ENCODE data around the gene GRAMD2B. TPM values are rescaled to one million over a fixed set of nuclear protein-coding genes. Genes with fewer than 3 reads are reported as not detected.

The GRAMD2B gene
- total RNA-seq, 2 donors from 2014 or later = 59.3 to 79.5 TPM

DNA sequence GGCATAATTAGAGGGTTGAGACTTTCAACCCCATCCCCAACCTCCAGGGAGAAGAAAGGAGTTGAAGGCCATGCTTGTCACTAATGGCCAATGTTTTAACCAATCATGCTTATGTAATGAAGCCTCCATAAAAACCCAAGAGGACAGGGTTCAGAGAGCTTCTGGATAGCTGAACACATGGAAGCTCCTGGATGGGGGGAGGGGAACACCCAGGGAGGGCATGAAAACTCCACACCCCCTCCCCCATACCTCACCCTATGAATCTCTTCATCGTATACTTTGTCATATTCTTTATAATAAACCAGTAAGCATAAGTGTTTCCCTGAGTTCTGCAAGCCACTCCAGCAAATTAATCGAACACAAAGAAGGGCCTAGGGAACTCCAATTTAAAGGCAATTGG lies 90.1 kb downstream of the GRAMD2B start:
- DNase-seq (ENCODE audit: low spot score) = no peak
- Histone ChIP-seq H3K4me1 (ENCODE audit: control insufficient read depth in 1 of 2, low read depth in 2 of 2) (peaks cover 4 to 39% of the 10 kb centered on the region in 2 donors), H3K27me3 (replicated peaks; ENCODE audit: insufficient read depth) (no peaks in the 10 kb centered on the region), H3K9me3 (no peaks in the 10 kb centered on the region), H3K4me3 (no peak overlapping the region), H3K27ac (no peak overlapping the region), H3K36me3 (no peaks in the 10 kb centered on the region)
- TF ChIP-seq, protein P1, sequence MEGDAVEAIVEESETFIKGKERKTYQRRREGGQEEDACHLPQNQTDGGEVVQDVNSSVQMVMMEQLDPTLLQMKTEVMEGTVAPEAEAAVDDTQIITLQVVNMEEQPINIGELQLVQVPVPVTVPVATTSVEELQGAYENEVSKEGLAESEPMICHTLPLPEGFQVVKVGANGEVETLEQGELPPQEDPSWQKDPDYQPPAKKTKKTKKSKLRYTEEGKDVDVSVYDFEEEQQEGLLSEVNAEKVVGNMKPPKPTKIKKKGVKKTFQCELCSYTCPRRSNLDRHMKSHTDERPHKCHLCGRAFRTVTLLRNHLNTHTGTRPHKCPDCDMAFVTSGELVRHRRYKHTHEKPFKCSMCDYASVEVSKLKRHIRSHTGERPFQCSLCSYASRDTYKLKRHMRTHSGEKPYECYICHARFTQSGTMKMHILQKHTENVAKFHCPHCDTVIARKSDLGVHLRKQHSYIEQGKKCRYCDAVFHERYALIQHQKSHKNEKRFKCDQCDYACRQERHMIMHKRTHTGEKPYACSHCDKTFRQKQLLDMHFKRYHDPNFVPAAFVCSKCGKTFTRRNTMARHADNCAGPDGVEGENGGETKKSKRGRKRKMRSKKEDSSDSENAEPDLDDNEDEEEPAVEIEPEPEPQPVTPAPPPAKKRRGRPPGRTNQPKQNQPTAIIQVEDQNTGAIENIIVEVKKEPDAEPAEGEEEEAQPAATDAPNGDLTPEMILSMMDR (IDR thresholded peaks at IDR 0.05) = no peak
- ATAC-seq (ENCODE audit: insufficient number of reproducible peaks, low FRiP score, low read depth) = no peak

DNA sequence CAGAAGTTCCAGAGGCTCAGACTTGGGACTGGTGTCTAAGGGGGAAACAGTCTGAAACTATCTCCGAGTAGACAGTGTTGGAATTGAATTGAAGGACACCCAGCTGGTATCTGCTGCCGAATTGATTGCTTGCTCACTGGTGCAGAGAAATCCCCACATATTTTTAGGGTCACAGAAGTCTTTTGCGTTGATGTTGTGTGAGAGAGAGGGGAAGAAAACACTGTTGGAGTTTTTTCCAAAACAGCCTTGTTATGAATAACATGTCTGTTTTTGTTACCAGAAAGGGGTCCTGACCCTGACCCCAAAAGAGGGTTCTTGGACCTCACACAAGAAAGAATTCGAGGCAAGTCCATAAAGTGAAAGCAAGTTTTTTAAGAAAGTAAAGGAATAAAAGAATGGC lies 90.5 kb downstream of the GRAMD2B start:
- Histone ChIP-seq H3K4me1 (ENCODE audit: control insufficient read depth in 1 of 2, low read depth in 2 of 2) (peaks cover 4 to 39% of the 10 kb centered on the region in 2 donors), H3K27me3 (replicated peaks; ENCODE audit: insufficient read depth) (no peaks in the 10 kb centered on the region), H3K4me3 (no peak overlapping the region), H3K36me3 (no peaks in the 10 kb centered on the region), H3K9me3 (no peaks in the 10 kb centered on the region), H3K27ac (no peak overlapping the region)
- no peak for DNase-seq (ENCODE audit: low spot score)
- ATAC-seq (ENCODE audit: insufficient number of reproducible peaks, low FRiP score, low read depth) = no peak
- TF ChIP-seq, protein P1 (IDR thresholded peaks at IDR 0.05) = no peak

DNA sequence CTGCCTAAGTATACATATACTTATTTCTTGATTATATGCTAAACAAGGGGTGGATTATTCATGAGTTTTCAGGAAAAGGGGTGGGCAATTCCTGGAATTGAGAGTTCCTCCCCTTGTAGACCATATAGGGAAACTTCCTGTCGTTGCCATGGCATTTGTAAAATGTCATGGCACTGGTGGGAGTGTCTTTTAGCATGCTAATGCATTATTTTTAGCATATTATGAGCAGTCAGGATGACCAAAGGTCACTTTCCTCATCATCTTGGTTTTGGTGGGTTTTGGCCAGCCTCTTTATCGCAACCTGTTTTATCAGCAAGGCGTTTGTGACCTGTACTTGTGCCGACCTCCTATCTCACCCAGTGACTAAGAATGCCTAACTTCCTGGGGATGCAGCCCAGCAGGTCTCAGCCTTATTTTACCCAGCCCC lies 90.9 kb downstream of the GRAMD2B start:
- no peak overlapping the region for H3K4me3 ChIP-seq
- TF ChIP-seq, protein P1 (IDR thresholded peaks at IDR 0.05) = no peak
- H3K27me3 ChIP-seq (replicated peaks; ENCODE audit: insufficient read depth) = no peaks in the 10 kb centered on the region
- peak overlapping the region in 1 of 2 donors; percentile 11 for H3K27ac ChIP-seq
- DNase-seq (ENCODE audit: low spot score) (no peak), ATAC-seq (ENCODE audit: insufficient number of reproducible peaks, low FRiP score, low read depth) (no peak)
- no peaks in the 10 kb centered on the region for H3K9me3 ChIP-seq
- H3K36me3 ChIP-seq = no peaks in the 10 kb centered on the region
- peaks cover 4 to 39% of the 10 kb centered on the region in 2 donors for H3K4me1 ChIP-seq (ENCODE audit: control insufficient read depth in 1 of 2, low read depth in 2 of 2)

DNA sequence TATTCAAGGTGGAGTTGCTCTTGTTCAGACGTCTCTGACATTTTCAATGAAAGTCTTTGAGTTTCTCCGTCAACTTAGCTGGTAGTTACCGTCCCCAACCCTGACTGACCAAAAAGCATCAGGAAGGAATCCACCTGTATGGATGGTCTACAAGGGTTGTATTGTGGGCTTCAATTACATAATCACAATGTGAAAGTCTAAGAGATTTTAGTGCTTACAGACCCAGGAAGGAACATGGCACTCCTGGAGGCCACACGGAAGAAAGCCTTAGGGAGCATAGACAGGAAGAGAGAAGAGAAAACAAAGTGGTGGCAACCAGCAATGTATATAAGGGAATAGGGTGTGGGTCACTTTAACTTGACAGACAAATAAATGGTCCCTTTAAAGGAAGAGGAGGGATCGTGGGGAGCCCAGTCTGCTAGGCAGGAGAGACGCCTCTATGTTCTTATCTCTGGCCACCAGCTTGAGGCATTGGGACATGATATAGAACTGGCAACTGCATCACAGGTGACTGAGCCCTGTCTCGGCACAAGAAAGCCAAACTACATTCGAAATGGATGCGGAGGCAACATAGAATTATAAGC lies 91.4 kb downstream of the GRAMD2B start:
- H3K36me3 ChIP-seq = no peaks in the 10 kb centered on the region
- TF ChIP-seq, protein P1 (IDR thresholded peaks at IDR 0.05) = no peak
- no peaks in the 10 kb centered on the region for H3K27me3 ChIP-seq (replicated peaks; ENCODE audit: insufficient read depth)
- H3K9me3 ChIP-seq = no peaks in the 10 kb centered on the region
- DNase-seq (ENCODE audit: low spot score) (no peak), ATAC-seq (ENCODE audit: insufficient number of reproducible peaks, low FRiP score, low read depth) (no peak)
- peak overlapping the region in 1 of 2 donors; percentile 11 for H3K27ac ChIP-seq
- no peak overlapping the region for H3K4me3 ChIP-seq
- peaks cover 6 to 39% of the 10 kb centered on the region in 2 donors for H3K4me1 ChIP-seq (ENCODE audit: control insufficient read depth in 1 of 2, low read depth in 2 of 2)

DNA sequence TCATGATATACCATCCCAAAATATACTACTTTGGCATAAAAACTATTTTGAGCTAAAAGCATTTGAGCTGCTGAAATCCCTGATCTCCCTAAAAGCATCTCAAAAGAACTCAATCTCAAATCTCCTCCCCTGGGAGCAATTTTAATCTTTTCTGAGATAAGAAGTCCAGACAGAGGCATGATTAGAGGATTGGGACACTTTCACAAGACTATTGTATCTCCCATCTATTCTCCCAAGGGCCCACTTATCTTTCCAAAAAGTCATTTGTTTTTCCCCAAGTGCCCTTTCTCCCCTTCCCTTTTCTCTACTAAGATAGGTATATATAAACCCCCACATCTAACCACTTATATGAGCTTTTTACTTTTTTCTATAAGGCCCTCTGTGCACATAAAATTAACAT lies 92.1 kb downstream of the GRAMD2B start:
- no peaks in the 10 kb centered on the region for H3K36me3 ChIP-seq
- H3K4me3 ChIP-seq = no peak overlapping the region
- no peak overlapping the region for H3K27ac ChIP-seq
- no peaks in the 10 kb centered on the region for H3K27me3 ChIP-seq (replicated peaks; ENCODE audit: insufficient read depth)
- peaks cover 10 to 44% of the 10 kb centered on the region in 2 donors for H3K4me1 ChIP-seq (ENCODE audit: control insufficient read depth in 1 of 2, low read depth in 2 of 2)
- ATAC-seq (ENCODE audit: insufficient number of reproducible peaks, low FRiP score, low read depth) (no peak), DNase-seq (ENCODE audit: low spot score) (no peak)
- no peaks in the 10 kb centered on the region for H3K9me3 ChIP-seq
- TF ChIP-seq, protein P1 (IDR thresholded peaks at IDR 0.05) = no peak
